ENCODE measurements around the gene NSL1. TPM values are rescaled to one million over a fixed set of nuclear protein-coding genes. Genes with fewer than 3 reads are reported as not detected.
"Not testable (repeated sequence)": the region's sequence is repeated elsewhere in the genome, so short reads cannot be mapped to it uniquely, and the experiment has no call there.

The NSL1 gene
- total and polyA plus RNA-seq, 8 donors = 10.2 to 170 (median 28.7) TPM

- DNase-seq = peak in 1 of 2 donors; percentile 63
- no peaks in the 10 kb centered on the region for H3K9me3 ChIP-seq
- 36 to 67% (median 45%) methylated on average over 5 of the region's 5 CpGs for WGBS, 5 donors
- H3K27me3 ChIP-seq = no peaks in the 10 kb centered on the region
- TF ChIP-seq POLR2A (IDR thresholded peaks at IDR 0.05) (no peak), POLR2AphosphoS5 (IDR thresholded peaks at IDR 0.05) (no peak), EP300 (IDR thresholded peaks at IDR 0.05) (no peak), CTCF (IDR thresholded peaks at IDR 0.05) (no peak)
- peaks cover 0 to 7% (median 0%) of the 10 kb centered on the region in 4 donors for H3K4me1 ChIP-seq
- H3K4me3 ChIP-seq = no peak overlapping the region
- no peak overlapping the region for H3K27ac ChIP-seq
- intact Hi-C loops (cut with DNase I; ENCODE audit: low total_unique reads) = no loop called here
- peaks cover 0 to 6% (median 4%) of the 10 kb centered on the region in 4 donors for H3K36me3 ChIP-seq
These were observed 63.0 kb downstream of the NSL1 start for GRCh38 chr1:212728606-212729005.

GRCh38 chr1:212727386-212728181 is 64.0 kb downstream of the NSL1 start:
- Histone ChIP-seq H3K4me1 (peaks cover 0 to 11% (median 0%) of the 10 kb centered on the region in 4 donors), H3K36me3 (peaks cover 0 to 6% (median 3%) of the 10 kb centered on the region in 4 donors), H3K27me3 (no peaks in the 10 kb centered on the region), H3K9me3 (no peaks in the 10 kb centered on the region), H3K27ac (no peak overlapping the region), H3K4me3 (no peak overlapping the region)
- 77 to 83% (median 81%) methylated on average over 13 of the region's 13 CpGs for WGBS, 5 donors
- intact Hi-C loops (cut with DNase I; ENCODE audit: low total_unique reads) = no loop called here
- no peak for TF ChIP-seq POLR2AphosphoS5 (IDR thresholded peaks at IDR 0.05)
- DNase-seq = no peak

- H3K36me3 ChIP-seq; H3K4me3 ChIP-seq; H3K27me3 ChIP-seq; H3K9me3 ChIP-seq; DNase-seq; intact Hi-C loops (cut with DNase I; ENCODE audit: low total_unique reads); H3K27ac ChIP-seq: not testable (repeated sequence)
- WGBS, 5 donors = 80 to 95% (median 91%) methylated on average over 1 to 34 of the region's 34 CpGs
- H3K4me1 ChIP-seq = peaks cover 0 to 29% (median 8%) of the 10 kb centered on the region in 4 donors
These were observed 66.9 kb downstream of the NSL1 start for GRCh38 chr1:212724679-212725078.

- Histone ChIP-seq H3K27ac (peak overlapping the region in 2 of 5 donors; percentile 72 to 77), H3K9me3 (no peaks in the 10 kb centered on the region), H3K4me1 (peaks cover 0 to 22% (median 8%) of the 10 kb centered on the region in 4 donors), H3K4me3 (no peak overlapping the region), H3K27me3 (no peaks in the 10 kb centered on the region), H3K36me3 (peaks cover 0 to 6% (median 0%) of the 10 kb centered on the region in 4 donors)
- DNase-seq = no peak
- TF ChIP-seq POLR2A (IDR thresholded peaks at IDR 0.05) = no peak
- no peak for TF ChIP-seq EP300 (IDR thresholded peaks at IDR 0.05)
- TF ChIP-seq CTCF (IDR thresholded peaks at IDR 0.05) = no peak
- no peak for TF ChIP-seq POLR2AphosphoS5 (IDR thresholded peaks at IDR 0.05)
- intact Hi-C loops (cut with DNase I; ENCODE audit: low total_unique reads) = no loop called here
- WGBS, 5 donors = 61 to 69% (median 64%) methylated on average over 3 of the region's 3 CpGs
These were observed 69.2 kb downstream of the NSL1 start for GRCh38 chr1:212722270-212722957.

- Histone ChIP-seq H3K36me3 (peaks cover 0 to 3% (median 0%) of the 10 kb centered on the region in 4 donors), H3K27ac (peak overlapping the region in 3 of 5 donors; percentile 30 to 77 (median 72)), H3K9me3 (no peaks in the 10 kb centered on the region), H3K27me3 (no peaks in the 10 kb centered on the region), H3K4me3 (peak overlapping the region in 1 of 4 donors; percentile 1), H3K4me1 (peaks cover 0 to 22% (median 8%) of the 10 kb centered on the region in 4 donors)
- 42 to 57% (median 50%) methylated on average over 9 of the region's 9 CpGs for WGBS, 5 donors
- intact Hi-C loops (cut with DNase I; ENCODE audit: low total_unique reads) = no loop called here
- peak; percentile 49 to 71 for DNase-seq
- TF ChIP-seq EP300 (IDR thresholded peaks at IDR 0.05) = no peak
- no peak for TF ChIP-seq POLR2A (IDR thresholded peaks at IDR 0.05)
- TF ChIP-seq POLR2AphosphoS5 (IDR thresholded peaks at IDR 0.05) = peak in 1 of 3 donors; percentile 79
These were observed 70.0 kb downstream of the NSL1 start for GRCh38 chr1:212721388-212722247.

Measured in stomach (tissue), 9 donors.